PC-3 (cell line): ENCODE data around the gene SERPINA4. TPM values are rescaled to one million over a fixed set of nuclear protein-coding genes. Genes with fewer than 3 reads are reported as not detected.
"Not testable (repeated sequence)": the region's sequence is repeated elsewhere in the genome, so short reads cannot be mapped to it uniquely, and the experiment has no call there.

Source experiments
- ATAC-seq: fragments of 200-7000 bp; cut with Tn5 transposase; 2 replicates; pipeline ENCODE4 v1.9.1; 2020; ENCODE audit warnings: mild to moderate bottlenecking, moderate library complexity
- BruUV-seq: library from RNA; stranded (reverse); fragments of 400-500 nt; replicated peaks from 2 replicates; lab custom pipeline; 2021; lab: Mats Ljungman, UMichigan
- CTCF ChIA-PET: fragments of 300-600 bp; sonication (Branson Sonifier 250); formaldehyde crosslinking; loops from one replicate; lab custom pipeline; 2022; ENCODE audit warnings: antibody characterized with exemption; lab: Charles Lee
- POLR2A ChIA-PET: fragments of 300-600 bp; sonication (Branson Sonifier 250); formaldehyde crosslinking; loops from one replicate; lab custom pipeline; 2022; ENCODE audit warnings: antibody characterized with exemption; ENCODE audit not compliant: unreplicated experiment; lab: Charles Lee
- DNase-seq: peaks from one replicate; pipeline ENCODE4 v3.0.0-alpha.2; 2015
- H2AFZ ChIP-seq: fragments of 300-600 bp; sonication (generic); 2 replicates; pipeline ENCODE4 v1.6.0; 2016; ENCODE audit warnings: antibody characterized with exemption, low read length
- H3F3A ChIP-seq: fragments of 300-600 bp; sonication (generic); one replicate; pipeline ENCODE4 v1.6.0; 2017; ENCODE audit warnings: antibody characterized with exemption, low read length, control low read depth, mild to moderate bottlenecking; ENCODE audit not compliant: unreplicated experiment
- H3K27ac ChIP-seq: fragments of 300-600 bp; sonication (generic); 2 replicates; pipeline ENCODE4 v1.5.1; 2016; ENCODE audit warnings: mild to moderate bottlenecking, low read length
- H3K27me3 ChIP-seq: fragments of 300-600 bp; sonication (generic); 2 replicates; pipeline ENCODE4 v1.6.1; 2016; ENCODE audit warnings: low read length, mixed read lengths
- H3K36me3 ChIP-seq: fragments of 300-600 bp; sonication (generic); 2 replicates; pipeline ENCODE4 v1.6.1; 2016; ENCODE audit warnings: low read depth, mixed run types, low read length, mixed read lengths
- H3K4me1 ChIP-seq: fragments of 300-600 bp; sonication (generic); 2 replicates; pipeline ENCODE4 v1.5.1; 2016; ENCODE audit warnings: low read length; ENCODE audit not compliant: insufficient read depth
- H3K4me2 ChIP-seq: fragments of 300-600 bp; sonication (generic); 2 replicates; pipeline ENCODE4 v1.6.0; 2016; ENCODE audit warnings: low read length
- H3K4me3 ChIP-seq: fragments of 300-600 bp; sonication (generic); 2 replicates; pipeline ENCODE4 v1.5.1; 2016; ENCODE audit warnings: mild to moderate bottlenecking, low read length, mixed read lengths
- H3K79me2 ChIP-seq: fragments of 300-600 bp; sonication (generic); 2 replicates; pipeline ENCODE4 v1.6.1; 2017; ENCODE audit warnings: low read length, mixed read lengths
- H3K9ac ChIP-seq: fragments of 300-600 bp; sonication (generic); 2 replicates; pipeline ENCODE4 v1.6.0; 2016; ENCODE audit warnings: mild to moderate bottlenecking, low read length
- H3K9me2 ChIP-seq: fragments of 300-600 bp; sonication (generic); replicated peaks from 2 replicates; pipeline ENCODE4 v1.6.1; 2016; ENCODE audit warnings: mixed run types, low read length, mixed read lengths
- H3K9me3 ChIP-seq: fragments of 300-600 bp; sonication (generic); 2 replicates; pipeline ENCODE4 v1.6.1; 2016; ENCODE audit warnings: low read length, mixed read lengths
- H4K20me1 ChIP-seq: fragments of 300-600 bp; sonication (generic); 2 replicates; pipeline ENCODE4 v1.6.1; 2016; ENCODE audit warnings: low read length, mixed read lengths
- EZH2 ChIP-seq: fragments of 300-600 bp; sonication (generic); IDR thresholded peaks from one replicate; pipeline ENCODE4 v1.6.1; 2017; ENCODE audit warnings: antibody characterized with exemption, mild to moderate bottlenecking, low read length; ENCODE audit not compliant: unreplicated experiment
- EZH2phosphoT487 ChIP-seq: fragments of 300-600 bp; sonication (generic); IDR thresholded peaks from 2 replicates; pipeline ENCODE4 v1.6.1; 2018; ENCODE audit warnings: mild to moderate bottlenecking, antibody characterized with exemption, low read length, borderline replicate concordance
- intact Hi-C: fragments of 100-400 bp; cut with micrococcal nuclease; formaldehyde crosslinking; loops from 2 replicates; pipeline ENCODE4 v1.9.0; 2023
- total RNA-seq: library from RNA; depleted of rRNA; stranded (reverse); fragments of >200 nt; gene quantifications from 2 replicates; pipeline ENCODE4 v1.2.3, GENCODE V29; 2014
- TF ChIP-seq, protein P1 (sequence below): fragments of 300-600 bp; sonication (generic); conservative IDR thresholded peaks from 2 replicates; pipeline ENCODE4 v1.5.1; 2017; ENCODE audit warnings: antibody characterized with exemption, low read depth, mild to moderate bottlenecking, low read length

The SERPINA4 gene
- total RNA-seq, 1 experiment from 2014 or later: not detected

DNA sequence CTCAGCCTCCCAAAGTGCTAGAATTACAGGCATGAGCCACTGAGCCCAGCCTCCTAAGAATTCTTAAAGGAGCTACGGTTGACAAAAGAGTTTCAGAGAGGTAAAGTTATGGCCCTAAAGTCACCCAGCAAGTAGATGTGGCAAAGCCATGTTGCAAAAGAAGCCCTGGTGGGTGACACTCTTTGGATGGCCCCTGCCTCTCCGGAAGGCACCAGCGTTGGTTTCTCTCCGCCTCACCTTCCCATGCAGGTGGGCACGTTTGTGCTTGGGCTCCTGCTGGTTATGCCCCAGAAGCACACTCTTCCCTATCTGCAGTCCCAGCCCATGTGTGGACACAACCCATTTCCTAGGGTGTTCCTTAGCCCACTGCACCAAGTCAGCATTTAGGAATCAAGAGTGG is 41.5 kb downstream of the SERPINA4 start:
- BruUV-seq: no TSS peak
- no peak for DNase-seq
- ATAC-seq: no peak
- CTCF ChIA-PET: no interaction called here
- no peaks in the 10 kb centered on the region for H3K79me2 ChIP-seq
- peaks cover 36% of the 10 kb centered on the region for H3K4me1 ChIP-seq
- H3K4me2 ChIP-seq: no peak overlapping the region
- POLR2A ChIA-PET: no interaction called here
- no peak overlapping the region for H3K27ac ChIP-seq
- no peaks in the 10 kb centered on the region for H3F3A ChIP-seq
- TF ChIP-seq, protein P1, sequence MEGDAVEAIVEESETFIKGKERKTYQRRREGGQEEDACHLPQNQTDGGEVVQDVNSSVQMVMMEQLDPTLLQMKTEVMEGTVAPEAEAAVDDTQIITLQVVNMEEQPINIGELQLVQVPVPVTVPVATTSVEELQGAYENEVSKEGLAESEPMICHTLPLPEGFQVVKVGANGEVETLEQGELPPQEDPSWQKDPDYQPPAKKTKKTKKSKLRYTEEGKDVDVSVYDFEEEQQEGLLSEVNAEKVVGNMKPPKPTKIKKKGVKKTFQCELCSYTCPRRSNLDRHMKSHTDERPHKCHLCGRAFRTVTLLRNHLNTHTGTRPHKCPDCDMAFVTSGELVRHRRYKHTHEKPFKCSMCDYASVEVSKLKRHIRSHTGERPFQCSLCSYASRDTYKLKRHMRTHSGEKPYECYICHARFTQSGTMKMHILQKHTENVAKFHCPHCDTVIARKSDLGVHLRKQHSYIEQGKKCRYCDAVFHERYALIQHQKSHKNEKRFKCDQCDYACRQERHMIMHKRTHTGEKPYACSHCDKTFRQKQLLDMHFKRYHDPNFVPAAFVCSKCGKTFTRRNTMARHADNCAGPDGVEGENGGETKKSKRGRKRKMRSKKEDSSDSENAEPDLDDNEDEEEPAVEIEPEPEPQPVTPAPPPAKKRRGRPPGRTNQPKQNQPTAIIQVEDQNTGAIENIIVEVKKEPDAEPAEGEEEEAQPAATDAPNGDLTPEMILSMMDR: no peak
- TF ChIP-seq EZH2: no peak
- TF ChIP-seq EZH2phosphoT487: no peak
- intact Hi-C loops: no loop called here
- no peaks in the 10 kb centered on the region for H3K36me3 ChIP-seq
- no peaks in the 10 kb centered on the region for H3K27me3 ChIP-seq
- H4K20me1 ChIP-seq: no peaks in the 10 kb centered on the region
- no peak overlapping the region for H3K9ac ChIP-seq
- H3K9me2 ChIP-seq: no peaks in the 10 kb centered on the region
- H2AFZ ChIP-seq: no peak overlapping the region
- H3K4me3 ChIP-seq: no peak overlapping the region
- no peaks in the 10 kb centered on the region for H3K9me3 ChIP-seq

DNA sequence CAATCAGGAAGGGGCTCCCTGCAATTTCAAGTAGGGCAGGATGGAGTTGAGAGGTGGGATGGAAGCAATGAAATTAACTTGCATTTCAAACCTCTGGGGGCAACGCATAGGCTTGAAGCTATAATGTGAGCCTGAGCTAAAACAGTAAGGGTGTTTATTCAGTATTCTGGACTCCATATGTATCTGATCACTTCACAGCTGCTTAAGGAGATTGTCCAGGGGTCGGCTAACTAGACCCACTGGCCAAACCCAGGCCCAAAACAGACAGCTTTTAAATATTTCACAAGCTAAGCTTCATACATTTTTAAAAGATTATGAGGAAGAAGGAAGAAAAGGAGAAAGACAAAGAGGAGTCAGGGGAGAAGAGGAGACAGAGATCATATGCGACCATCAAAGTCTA is 44.1 kb downstream of the SERPINA4 start:
- Histone ChIP-seq H3K36me3 (no peaks in the 10 kb centered on the region), H3F3A (no peaks in the 10 kb centered on the region), H3K9ac (no peak overlapping the region), H3K4me2 (no peak overlapping the region), H3K4me1 (peaks cover 14% of the 10 kb centered on the region), H3K9me2 (no peaks in the 10 kb centered on the region), H3K27ac (no peak overlapping the region), H3K79me2 (no peaks in the 10 kb centered on the region), H3K27me3 (no peaks in the 10 kb centered on the region), H4K20me1 (no peaks in the 10 kb centered on the region), H3K9me3 (no peaks in the 10 kb centered on the region), H2AFZ (no peak overlapping the region), H3K4me3 (no peak overlapping the region)
- TF ChIP-seq EZH2phosphoT487 (no peak), EZH2 (no peak)
- TF ChIP-seq, protein P1: no peak
- intact Hi-C loops: no loop called here
- no peak for DNase-seq
- ChIA-PET CTCF (no interaction called here), POLR2A (no interaction called here)
- BruUV-seq: no TSS peak
- no peak for ATAC-seq

DNA sequence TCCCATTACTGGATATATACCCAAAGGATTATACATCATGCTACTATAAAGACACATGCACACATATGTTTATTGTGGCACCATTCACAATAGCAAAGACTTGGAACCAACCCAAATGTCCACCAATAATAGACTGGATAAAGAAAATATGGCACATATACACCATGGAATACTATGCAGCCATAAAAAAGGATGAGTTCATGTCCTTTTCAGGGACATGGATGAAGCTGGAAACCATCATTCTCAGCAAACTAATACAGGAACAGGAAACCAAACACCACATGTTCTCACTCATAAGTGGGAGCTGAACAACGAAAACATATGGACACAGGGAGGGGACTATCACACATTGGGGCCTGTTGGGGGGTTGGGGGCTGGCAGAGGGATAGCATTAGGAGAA is 47.7 kb downstream of the SERPINA4 start:
- ATAC-seq, BruUV-seq, H3K9me3 ChIP-seq, H3K4me2 ChIP-seq, CTCF ChIA-PET, H3K27me3 ChIP-seq, H3K9ac ChIP-seq, H2AFZ ChIP-seq, POLR2A ChIA-PET, intact Hi-C loops, H3K4me3 ChIP-seq, H3K9me2 ChIP-seq, H3F3A ChIP-seq, H3K79me2 ChIP-seq, H3K27ac ChIP-seq, DNase-seq, H3K36me3 ChIP-seq, H3K4me1 ChIP-seq, H4K20me1 ChIP-seq: not testable (repeated sequence)
